SK-N-SH treated with all-trans-retinoic acid at 6 μM for 48 hours (cell line): ENCODE results near the gene ANK3.

Experiments
- ESRRG ChIP-seq: fragments of 250-450 bp; sonication (Bioruptor Pico); IDR thresholded peaks from 2 replicates; pipeline ENCODE4 v1.6.1; 2021; ENCODE audit warnings: mild to moderate bottlenecking
- OSR1 ChIP-seq: fragments of 250-450 bp; sonication (Bioruptor Pico); IDR thresholded peaks from 2 replicates; pipeline ENCODE4 v1.8.0; 2022; ENCODE audit warnings: moderate library complexity, mild to moderate bottlenecking, inconsistent platforms
- PATZ1 ChIP-seq: fragments of 250-450 bp; sonication (Bioruptor Pico); IDR thresholded peaks from 2 replicates; pipeline ENCODE4 v1.8.0; 2020; ENCODE audit warnings: mild to moderate bottlenecking, moderate library complexity, borderline replicate concordance
- TOX ChIP-seq: fragments of 250-450 bp; sonication (Bioruptor Pico); IDR thresholded peaks from 2 replicates; pipeline ENCODE4 v1.8.0; 2021; ENCODE audit warnings: mild to moderate bottlenecking, moderate library complexity, borderline replicate concordance
- TF ChIP-seq, protein P1 (sequence below): fragments of 250-450 bp; sonication (Bioruptor Pico); IDR thresholded peaks from 2 replicates; pipeline ENCODE4 v1.5.0; 2020; ENCODE audit warnings: mild to moderate bottlenecking, moderate library complexity
- TF ChIP-seq, protein P2 (sequence below): fragments of 250-450 bp; sonication (Bioruptor Pico); IDR thresholded peaks from 2 replicates; pipeline ENCODE4 v1.5.1; 2021; ENCODE audit warnings: mild to moderate bottlenecking, moderate library complexity
- TF ChIP-seq, protein P3 (sequence below): fragments of 250-450 bp; sonication (Bioruptor Pico); IDR thresholded peaks from 2 replicates; pipeline ENCODE4 v1.5.1; 2020; ENCODE audit warnings: low read depth, mild to moderate bottlenecking, moderate library complexity

GRCh38 chr10:60098677-60099601, 290.7 kb downstream of the ANK3 start:
- TF ChIP-seq TOX (CRISPR knock-in tag) (no peak), OSR1 (CRISPR knock-in tag) (no peak), ESRRG (CRISPR knock-in tag) (no peak), PATZ1 (CRISPR knock-in tag) (no peak)
- TF ChIP-seq, protein P1, sequence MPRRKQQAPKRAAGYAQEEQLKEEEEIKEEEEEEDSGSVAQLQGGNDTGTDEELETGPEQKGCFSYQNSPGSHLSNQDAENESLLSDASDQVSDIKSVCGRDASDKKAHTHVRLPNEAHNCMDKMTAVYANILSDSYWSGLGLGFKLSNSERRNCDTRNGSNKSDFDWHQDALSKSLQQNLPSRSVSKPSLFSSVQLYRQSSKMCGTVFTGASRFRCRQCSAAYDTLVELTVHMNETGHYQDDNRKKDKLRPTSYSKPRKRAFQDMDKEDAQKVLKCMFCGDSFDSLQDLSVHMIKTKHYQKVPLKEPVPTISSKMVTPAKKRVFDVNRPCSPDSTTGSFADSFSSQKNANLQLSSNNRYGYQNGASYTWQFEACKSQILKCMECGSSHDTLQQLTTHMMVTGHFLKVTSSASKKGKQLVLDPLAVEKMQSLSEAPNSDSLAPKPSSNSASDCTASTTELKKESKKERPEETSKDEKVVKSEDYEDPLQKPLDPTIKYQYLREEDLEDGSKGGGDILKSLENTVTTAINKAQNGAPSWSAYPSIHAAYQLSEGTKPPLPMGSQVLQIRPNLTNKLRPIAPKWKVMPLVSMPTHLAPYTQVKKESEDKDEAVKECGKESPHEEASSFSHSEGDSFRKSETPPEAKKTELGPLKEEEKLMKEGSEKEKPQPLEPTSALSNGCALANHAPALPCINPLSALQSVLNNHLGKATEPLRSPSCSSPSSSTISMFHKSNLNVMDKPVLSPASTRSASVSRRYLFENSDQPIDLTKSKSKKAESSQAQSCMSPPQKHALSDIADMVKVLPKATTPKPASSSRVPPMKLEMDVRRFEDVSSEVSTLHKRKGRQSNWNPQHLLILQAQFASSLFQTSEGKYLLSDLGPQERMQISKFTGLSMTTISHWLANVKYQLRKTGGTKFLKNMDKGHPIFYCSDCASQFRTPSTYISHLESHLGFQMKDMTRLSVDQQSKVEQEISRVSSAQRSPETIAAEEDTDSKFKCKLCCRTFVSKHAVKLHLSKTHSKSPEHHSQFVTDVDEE (CRISPR knock-in tag) = no peak
- TF ChIP-seq, protein P2, sequence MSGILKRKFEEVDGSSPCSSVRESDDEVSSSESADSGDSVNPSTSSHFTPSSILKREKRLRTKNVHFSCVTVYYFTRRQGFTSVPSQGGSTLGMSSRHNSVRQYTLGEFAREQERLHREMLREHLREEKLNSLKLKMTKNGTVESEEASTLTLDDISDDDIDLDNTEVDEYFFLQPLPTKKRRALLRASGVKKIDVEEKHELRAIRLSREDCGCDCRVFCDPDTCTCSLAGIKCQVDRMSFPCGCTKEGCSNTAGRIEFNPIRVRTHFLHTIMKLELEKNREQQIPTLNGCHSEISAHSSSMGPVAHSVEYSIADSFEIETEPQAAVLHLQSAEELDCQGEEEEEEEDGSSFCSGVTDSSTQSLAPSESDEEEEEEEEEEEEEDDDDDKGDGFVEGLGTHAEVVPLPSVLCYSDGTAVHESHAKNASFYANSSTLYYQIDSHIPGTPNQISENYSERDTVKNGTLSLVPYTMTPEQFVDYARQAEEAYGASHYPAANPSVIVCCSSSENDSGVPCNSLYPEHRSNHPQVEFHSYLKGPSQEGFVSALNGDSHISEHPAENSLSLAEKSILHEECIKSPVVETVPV (CRISPR knock-in tag) = no peak
- TF ChIP-seq, protein P3, sequence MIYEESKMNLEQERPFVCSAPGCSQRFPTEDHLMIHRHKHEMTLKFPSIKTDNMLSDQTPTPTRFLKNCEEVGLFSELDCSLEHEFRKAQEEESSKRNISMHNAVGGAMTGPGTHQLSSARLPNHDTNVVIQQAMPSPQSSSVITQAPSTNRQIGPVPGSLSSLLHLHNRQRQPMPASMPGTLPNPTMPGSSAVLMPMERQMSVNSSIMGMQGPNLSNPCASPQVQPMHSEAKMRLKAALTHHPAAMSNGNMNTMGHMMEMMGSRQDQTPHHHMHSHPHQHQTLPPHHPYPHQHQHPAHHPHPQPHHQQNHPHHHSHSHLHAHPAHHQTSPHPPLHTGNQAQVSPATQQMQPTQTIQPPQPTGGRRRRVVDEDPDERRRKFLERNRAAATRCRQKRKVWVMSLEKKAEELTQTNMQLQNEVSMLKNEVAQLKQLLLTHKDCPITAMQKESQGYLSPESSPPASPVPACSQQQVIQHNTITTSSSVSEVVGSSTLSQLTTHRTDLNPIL (CRISPR knock-in tag) = no peak
